Liver (tissue), 2 donors: ENCODE results near the gene GGN.

Experiments used
- CTCF ChIP-seq: fragments of 150-350 bp; IDR thresholded peaks from 2 replicates; pipeline ENCODE4 v1.5.1; 2017; ENCODE audit warnings: improper control_type of control experiment, low read depth, low read length; ENCODE audit not compliant: missing input control
- FOXA1 ChIP-seq: IDR thresholded peaks from 2 replicates; pipeline ENCODE4 v1.6.1; 2016; ENCODE audit warnings: antibody characterized with exemption
- donor health status: healthy.

DNA sequence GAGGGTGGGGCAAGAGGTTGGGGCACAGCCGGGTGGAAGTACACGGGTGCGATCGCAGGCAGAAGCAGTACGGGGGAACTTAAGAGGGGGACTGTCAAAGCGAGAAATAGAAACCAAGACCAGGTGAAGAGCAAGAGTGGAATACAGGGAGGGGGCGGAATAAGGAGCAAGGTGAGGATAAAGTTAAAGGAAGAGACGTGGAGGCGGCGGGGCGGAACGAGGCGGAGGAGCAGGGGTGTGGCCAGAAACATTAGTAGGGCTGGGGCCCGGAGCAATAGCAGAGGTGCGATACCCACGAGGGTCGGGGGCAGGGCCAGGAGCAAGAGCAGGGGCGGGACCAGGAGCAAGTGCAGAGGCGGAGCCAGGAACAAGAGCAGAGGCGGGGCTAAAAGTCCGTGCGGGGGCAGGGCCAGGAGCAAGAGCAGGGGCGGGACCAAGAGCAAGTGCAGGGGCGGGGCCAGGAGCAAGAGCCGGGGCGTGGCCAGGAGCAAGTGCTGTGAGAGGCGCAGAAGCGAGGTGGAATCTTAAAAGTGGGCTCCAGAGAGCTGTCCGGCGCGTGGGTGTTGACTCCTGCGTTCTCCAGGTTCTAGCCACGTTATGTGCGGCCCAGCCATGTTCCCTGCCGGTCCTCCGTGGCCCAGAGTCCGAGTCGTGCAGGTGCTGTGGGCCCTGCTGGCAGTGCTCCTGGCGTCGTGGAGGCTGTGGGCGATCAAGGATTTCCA is 51.0 kb downstream of the GGN start:
- TF ChIP-seq FOXA1: no peak
- no peak for TF ChIP-seq CTCF
